SU-DHL-6 (cell line): ENCODE measurements around the gene ZNF319.

Experiments used
- H2AFZ ChIP-seq: fragments of 200-600 bp; sonication (generic); 2 replicates; pipeline ENCODE4 v1.6.1; 2014; ENCODE audit warnings: low read depth, mild to moderate bottlenecking, moderate library complexity, mixed read lengths, antibody characterized with exemption, low read length; ENCODE audit not compliant: severe bottlenecking
- H3F3A ChIP-seq: fragments of 200-600 bp; shearing (Covaris generic); 2 replicates; pipeline ENCODE4 v1.6.0; 2016; ENCODE audit warnings: antibody characterized with exemption, mild to moderate bottlenecking; ENCODE audit not compliant: insufficient read depth
- H3K27ac ChIP-seq: fragments of 200-600 bp; sonication (generic); 2 replicates; pipeline ENCODE4 v1.5.1; 2016; ENCODE audit warnings: low read depth, mild to moderate bottlenecking, low read length, moderate library complexity, mixed read lengths
- H3K27me3 ChIP-seq: fragments of 200-600 bp; sonication (generic), shearing (Covaris generic); 2 replicates; pipeline ENCODE4 v1.6.0; 2014; ENCODE audit warnings: mild to moderate bottlenecking, low read length
- H3K36me3 ChIP-seq: fragments of 200-600 bp; sonication (generic); 2 replicates; pipeline ENCODE4 v1.6.1; 2014; ENCODE audit warnings: mild to moderate bottlenecking, low read length, mixed read lengths
- H3K4me2 ChIP-seq: fragments of 300-600, 200-600 bp; shearing (Covaris generic), sonication (generic); 2 replicates; pipeline ENCODE4 v1.6.0; 2014; ENCODE audit warnings: low read length, low read depth, mild to moderate bottlenecking; ENCODE audit not compliant: poor library complexity, severe bottlenecking
- H3K4me3 ChIP-seq: fragments of 200-600 bp; sonication (generic); 2 replicates; pipeline ENCODE4 v1.5.1; 2014; ENCODE audit warnings: antibody characterized with exemption, low read length, mild to moderate bottlenecking, mixed read lengths; ENCODE audit not compliant: insufficient read depth, poor library complexity, severe bottlenecking
- H3K79me2 ChIP-seq: fragments of 200-600 bp; sonication (generic); 2 replicates; pipeline ENCODE4 v1.6.1; 2014; ENCODE audit warnings: mild to moderate bottlenecking, low read length, moderate library complexity; ENCODE audit not compliant: insufficient read depth
- H3K9ac ChIP-seq: fragments of 200-600 bp; sonication (generic); 2 replicates; pipeline ENCODE4 v1.7.0; 2014; ENCODE audit warnings: mild to moderate bottlenecking, low read length
- H3K9me2 ChIP-seq: fragments of 200-600 bp; sonication (generic); replicated peaks from 2 replicates; pipeline ENCODE4 v1.6.1; 2014; ENCODE audit warnings: low read length; ENCODE audit not compliant: insufficient read depth
- H3K9me3 ChIP-seq: fragments of 200-600 bp; sonication (generic); 2 replicates; pipeline ENCODE4 v1.6.1; 2014; ENCODE audit warnings: low read length, mixed read lengths; ENCODE audit not compliant: insufficient read depth
- H4K20me1 ChIP-seq: fragments of 200-600 bp; sonication (generic); 2 replicates; pipeline ENCODE4 v1.6.1; 2014; ENCODE audit warnings: low read depth, mild to moderate bottlenecking, antibody characterized with exemption, low read length, moderate library complexity, mixed read lengths
- EZH2phosphoT487 ChIP-seq: fragments of 200-600 bp; sonication (generic), shearing (Covaris generic); conservative IDR thresholded peaks from 2 replicates; pipeline ENCODE4 v1.6.1; 2018; ENCODE audit warnings: mild to moderate bottlenecking, antibody characterized with exemption, low read length, moderate library complexity, mixed read lengths
- TF ChIP-seq, protein P1 (sequence below): fragments of 200-600 bp; sonication (generic); IDR thresholded peaks from one replicate; pipeline ENCODE4 v1.5.1; 2017; ENCODE audit warnings: antibody characterized with exemption, mild to moderate bottlenecking, low read length, moderate library complexity; ENCODE audit not compliant: insufficient read depth, poor library complexity, severe bottlenecking

ZNF319 gene

DNA sequence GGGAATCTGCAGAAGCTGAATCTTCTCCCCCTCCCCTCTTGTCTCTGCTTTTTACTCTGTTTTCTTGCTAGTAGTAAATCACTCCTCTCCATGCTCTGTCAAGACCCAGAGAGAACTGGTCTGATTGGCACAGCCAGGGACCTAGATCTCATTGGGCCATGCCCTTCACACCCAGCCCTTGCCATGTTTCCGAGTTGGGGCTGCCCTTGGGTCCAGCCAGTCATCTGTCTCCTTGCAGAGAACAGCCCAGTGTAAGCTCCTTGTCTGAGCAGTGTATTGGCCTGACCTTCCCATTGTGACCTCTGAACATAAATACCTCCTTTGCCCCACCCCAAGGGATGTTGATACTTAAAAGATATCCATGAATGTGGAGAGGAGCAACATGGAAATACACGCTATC is 28.9 kb upstream of the ZNF319 start:
- no peaks in the 10 kb centered on the region for H3K79me2 ChIP-seq
- H4K20me1 ChIP-seq, result no peaks in the 10 kb centered on the region
- no peaks in the 10 kb centered on the region for H3F3A ChIP-seq
- no peak overlapping the region for H3K27ac ChIP-seq
- H3K9ac ChIP-seq, result no peak overlapping the region
- no peak overlapping the region for H3K4me3 ChIP-seq
- H2AFZ ChIP-seq, result no peak overlapping the region
- H3K9me3 ChIP-seq, result no peaks in the 10 kb centered on the region
- no peaks in the 10 kb centered on the region for H3K36me3 ChIP-seq
- H3K9me2 ChIP-seq, result no peaks in the 10 kb centered on the region
- no peaks in the 10 kb centered on the region for H3K27me3 ChIP-seq
- no peak overlapping the region for H3K4me2 ChIP-seq
- TF ChIP-seq EZH2phosphoT487, result no peak
- TF ChIP-seq, protein P1, sequence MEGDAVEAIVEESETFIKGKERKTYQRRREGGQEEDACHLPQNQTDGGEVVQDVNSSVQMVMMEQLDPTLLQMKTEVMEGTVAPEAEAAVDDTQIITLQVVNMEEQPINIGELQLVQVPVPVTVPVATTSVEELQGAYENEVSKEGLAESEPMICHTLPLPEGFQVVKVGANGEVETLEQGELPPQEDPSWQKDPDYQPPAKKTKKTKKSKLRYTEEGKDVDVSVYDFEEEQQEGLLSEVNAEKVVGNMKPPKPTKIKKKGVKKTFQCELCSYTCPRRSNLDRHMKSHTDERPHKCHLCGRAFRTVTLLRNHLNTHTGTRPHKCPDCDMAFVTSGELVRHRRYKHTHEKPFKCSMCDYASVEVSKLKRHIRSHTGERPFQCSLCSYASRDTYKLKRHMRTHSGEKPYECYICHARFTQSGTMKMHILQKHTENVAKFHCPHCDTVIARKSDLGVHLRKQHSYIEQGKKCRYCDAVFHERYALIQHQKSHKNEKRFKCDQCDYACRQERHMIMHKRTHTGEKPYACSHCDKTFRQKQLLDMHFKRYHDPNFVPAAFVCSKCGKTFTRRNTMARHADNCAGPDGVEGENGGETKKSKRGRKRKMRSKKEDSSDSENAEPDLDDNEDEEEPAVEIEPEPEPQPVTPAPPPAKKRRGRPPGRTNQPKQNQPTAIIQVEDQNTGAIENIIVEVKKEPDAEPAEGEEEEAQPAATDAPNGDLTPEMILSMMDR, result no peak

GRCh38 chr16:58028541-58029070 is 28.1 kb upstream of the ZNF319 start:
- H3F3A ChIP-seq, result no peaks in the 10 kb centered on the region
- no peak overlapping the region for H2AFZ ChIP-seq
- TF ChIP-seq, protein P1, result no peak
- TF ChIP-seq EZH2phosphoT487, result no peak
- H3K4me2 ChIP-seq, result no peak overlapping the region
- no peaks in the 10 kb centered on the region for H3K9me3 ChIP-seq
- H3K79me2 ChIP-seq, result no peaks in the 10 kb centered on the region
- no peak overlapping the region for H3K4me3 ChIP-seq
- H3K9me2 ChIP-seq, result no peaks in the 10 kb centered on the region
- H3K9ac ChIP-seq, result no peak overlapping the region
- no peak overlapping the region for H3K27ac ChIP-seq
- no peaks in the 10 kb centered on the region for H4K20me1 ChIP-seq
- no peaks in the 10 kb centered on the region for H3K27me3 ChIP-seq
- H3K36me3 ChIP-seq, result no peaks in the 10 kb centered on the region

DNA sequence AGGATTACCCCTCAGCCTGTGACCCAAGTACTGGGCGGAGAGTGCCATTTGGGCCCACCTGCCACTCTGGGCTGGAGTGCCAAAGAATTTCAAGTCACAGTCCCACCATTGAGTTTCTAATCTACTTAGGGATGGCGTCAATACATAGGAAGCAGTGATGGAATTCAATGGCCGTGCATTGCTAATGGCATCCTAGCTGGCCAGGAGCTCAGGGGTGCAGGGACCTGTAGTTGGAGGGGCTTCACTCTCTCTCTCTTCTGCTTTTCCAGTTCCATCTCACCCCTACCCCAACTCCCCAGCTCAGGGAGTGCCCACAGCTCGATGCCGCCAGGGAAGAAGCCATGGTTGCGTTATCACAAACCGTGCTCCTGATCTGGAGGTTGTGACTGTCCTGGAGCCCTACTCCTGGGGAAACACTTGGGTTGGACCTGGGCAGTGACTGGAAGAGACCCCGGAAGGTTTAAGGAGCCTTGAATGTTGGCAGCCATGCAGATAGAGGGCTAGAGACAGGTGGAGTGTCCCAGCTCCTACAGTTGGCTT is 27.5 kb upstream of the ZNF319 start:
- no peak overlapping the region for H3K4me2 ChIP-seq
- no peak overlapping the region for H2AFZ ChIP-seq
- no peak overlapping the region for H3K27ac ChIP-seq
- no peaks in the 10 kb centered on the region for H3F3A ChIP-seq
- no peaks in the 10 kb centered on the region for H3K79me2 ChIP-seq
- H4K20me1 ChIP-seq, result no peaks in the 10 kb centered on the region
- H3K9me3 ChIP-seq, result no peaks in the 10 kb centered on the region
- H3K9me2 ChIP-seq, result no peaks in the 10 kb centered on the region
- H3K4me3 ChIP-seq, result no peak overlapping the region
- H3K36me3 ChIP-seq, result no peaks in the 10 kb centered on the region
- H3K9ac ChIP-seq, result no peak overlapping the region
- TF ChIP-seq, protein P1, result no peak
- no peak for TF ChIP-seq EZH2phosphoT487
- no peaks in the 10 kb centered on the region for H3K27me3 ChIP-seq
